ENCODE results near the gene CPA1. TPM values are rescaled to one million over a fixed set of nuclear protein-coding genes. Genes with fewer than 3 reads are reported as not detected.

The CPA1 gene
- total and polyA plus RNA-seq, 2 of the 13 experiments (the other 11 are each of a cell fraction or from before 2014, with no cell fraction given), result 0.20 to 0.58 TPM

DNA sequence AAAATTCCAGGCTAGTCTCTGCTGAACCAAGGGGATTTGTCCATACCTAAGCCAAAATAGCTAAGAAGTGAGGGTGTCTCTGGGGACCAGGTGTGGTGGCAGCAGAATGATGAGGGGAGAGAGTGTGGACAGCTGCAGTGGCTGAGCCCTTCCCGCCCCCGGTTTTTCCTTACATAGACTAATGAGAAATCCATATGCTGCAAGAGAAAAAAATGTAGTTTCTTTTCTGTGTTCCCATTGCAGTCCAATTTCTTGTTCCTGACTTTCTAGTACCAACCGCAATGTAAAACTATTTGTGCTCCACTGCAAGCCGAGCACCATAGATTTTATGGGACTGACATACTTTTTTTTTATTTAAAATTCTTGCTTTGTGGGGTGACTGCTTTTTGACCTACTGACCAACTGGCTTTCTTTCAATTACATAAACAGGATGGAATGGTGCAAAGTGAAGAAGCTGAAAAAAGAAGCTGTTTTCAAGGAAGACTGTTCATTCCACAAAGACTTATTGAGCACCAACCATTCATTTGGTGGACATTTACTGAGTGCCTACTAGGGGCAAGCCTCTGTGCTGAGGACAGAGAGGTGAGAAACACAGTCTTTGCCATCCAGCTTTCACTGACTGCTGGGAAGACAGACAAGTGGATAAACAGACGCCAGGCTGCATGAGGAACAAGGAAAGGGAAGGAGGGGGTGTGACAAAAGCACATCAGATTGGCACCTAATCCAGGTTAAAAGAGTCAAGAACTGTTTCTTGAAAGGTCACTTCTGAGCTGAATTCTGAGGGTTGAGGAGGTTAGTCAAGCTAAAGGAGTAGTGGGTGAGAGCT lies 50.8 kb downstream of the CPA1 start:
- H3K27me3 ChIP-seq (ENCODE audit: control insufficient read depth in 1 of 2, insufficient read depth in 2 of 2, low read length in 2 of 2), result no peaks in the 10 kb centered on the region
- no peak for TF ChIP-seq ZMAT3 (CRISPR knock-in tag; conservative IDR thresholded peaks at IDR 0.05)
- no peak for TF ChIP-seq ZNF546 (CRISPR knock-in tag; conservative IDR thresholded peaks at IDR 0.05)
- TF ChIP-seq, protein P1, sequence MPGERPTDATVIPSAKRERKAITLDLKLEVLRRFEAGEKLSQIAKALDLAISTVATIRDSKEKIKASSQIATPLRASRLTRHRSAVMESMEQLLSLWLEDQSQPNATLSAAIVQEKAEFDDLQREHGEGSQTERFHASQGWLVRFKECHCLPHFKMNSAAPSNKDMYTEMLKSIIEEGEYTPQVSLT (CRISPR knock-in tag; IDR thresholded peaks at IDR 0.05; ENCODE audit: borderline replicate concordance, low read depth), result no peak
- TF ChIP-seq MTF1 (CRISPR knock-in tag; IDR thresholded peaks at IDR 0.05), result no peak
- TF ChIP-seq, protein P2, sequence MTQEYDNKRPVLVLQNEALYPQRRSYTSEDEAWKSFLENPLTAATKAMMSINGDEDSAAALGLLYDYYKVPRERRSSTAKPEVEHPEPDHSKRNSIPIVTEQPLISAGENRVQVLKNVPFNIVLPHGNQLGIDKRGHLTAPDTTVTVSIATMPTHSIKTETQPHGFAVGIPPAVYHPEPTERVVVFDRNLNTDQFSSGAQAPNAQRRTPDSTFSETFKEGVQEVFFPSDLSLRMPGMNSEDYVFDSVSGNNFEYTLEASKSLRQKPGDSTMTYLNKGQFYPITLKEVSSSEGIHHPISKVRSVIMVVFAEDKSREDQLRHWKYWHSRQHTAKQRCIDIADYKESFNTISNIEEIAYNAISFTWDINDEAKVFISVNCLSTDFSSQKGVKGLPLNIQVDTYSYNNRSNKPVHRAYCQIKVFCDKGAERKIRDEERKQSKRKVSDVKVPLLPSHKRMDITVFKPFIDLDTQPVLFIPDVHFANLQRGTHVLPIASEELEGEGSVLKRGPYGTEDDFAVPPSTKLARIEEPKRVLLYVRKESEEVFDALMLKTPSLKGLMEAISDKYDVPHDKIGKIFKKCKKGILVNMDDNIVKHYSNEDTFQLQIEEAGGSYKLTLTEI (CRISPR knock-in tag; conservative IDR thresholded peaks at IDR 0.05), result no peak
- TF ChIP-seq, protein P3, sequence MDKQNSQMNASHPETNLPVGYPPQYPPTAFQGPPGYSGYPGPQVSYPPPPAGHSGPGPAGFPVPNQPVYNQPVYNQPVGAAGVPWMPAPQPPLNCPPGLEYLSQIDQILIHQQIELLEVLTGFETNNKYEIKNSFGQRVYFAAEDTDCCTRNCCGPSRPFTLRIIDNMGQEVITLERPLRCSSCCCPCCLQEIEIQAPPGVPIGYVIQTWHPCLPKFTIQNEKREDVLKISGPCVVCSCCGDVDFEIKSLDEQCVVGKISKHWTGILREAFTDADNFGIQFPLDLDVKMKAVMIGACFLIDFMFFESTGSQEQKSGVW (CRISPR knock-in tag; IDR thresholded peaks at IDR 0.05; ENCODE audit: borderline replicate concordance), result no peak
- TF ChIP-seq CBX5 (CRISPR knock-in tag; IDR thresholded peaks at IDR 0.05; ENCODE audit: borderline replicate concordance), result no peak
- TF ChIP-seq, protein P4, sequence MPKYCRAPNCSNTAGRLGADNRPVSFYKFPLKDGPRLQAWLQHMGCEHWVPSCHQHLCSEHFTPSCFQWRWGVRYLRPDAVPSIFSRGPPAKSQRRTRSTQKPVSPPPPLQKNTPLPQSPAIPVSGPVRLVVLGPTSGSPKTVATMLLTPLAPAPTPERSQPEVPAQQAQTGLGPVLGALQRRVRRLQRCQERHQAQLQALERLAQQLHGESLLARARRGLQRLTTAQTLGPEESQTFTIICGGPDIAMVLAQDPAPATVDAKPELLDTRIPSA (CRISPR knock-in tag; IDR thresholded peaks at IDR 0.05; ENCODE audit: borderline replicate concordance), result no peak
- TF ChIP-seq ZNF850 (CRISPR knock-in tag; conservative IDR thresholded peaks at IDR 0.05), result no peak
- TF ChIP-seq, protein P5, sequence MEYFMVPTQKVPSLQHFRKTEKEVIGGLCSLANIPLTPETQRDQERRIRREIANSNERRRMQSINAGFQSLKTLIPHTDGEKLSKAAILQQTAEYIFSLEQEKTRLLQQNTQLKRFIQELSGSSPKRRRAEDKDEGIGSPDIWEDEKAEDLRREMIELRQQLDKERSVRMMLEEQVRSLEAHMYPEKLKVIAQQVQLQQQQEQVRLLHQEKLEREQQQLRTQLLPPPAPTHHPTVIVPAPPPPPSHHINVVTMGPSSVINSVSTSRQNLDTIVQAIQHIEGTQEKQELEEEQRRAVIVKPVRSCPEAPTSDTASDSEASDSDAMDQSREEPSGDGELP (IDR thresholded peaks at IDR 0.05; ENCODE audit: borderline replicate concordance, low read depth), result no peak
- CTCF ChIA-PET (ENCODE audit: low intra/inter-chr PET ratio, low total read pairs), result no interaction called here
- no peaks in the 10 kb centered on the region for H3K79me2 ChIP-seq (ENCODE audit: insufficient read depth, low read length)
- POLR2A ChIA-PET, result no interaction called here
- H2AFZ ChIP-seq (ENCODE audit: low read length), result no peak overlapping the region
- H3K27ac ChIP-seq (ENCODE audit: extremely low read length, insufficient read depth, low read length), result no peak overlapping the region
- H3K4me1 ChIP-seq (ENCODE audit: insufficient read depth, low read length), result no peaks in the 10 kb centered on the region
- in situ Hi-C loops (cut with HindIII; ENCODE audit: extremely low pct_ligation_motif_present, low pct_unique_long_range_greater_than_20kb), result no loop called here
- WGBS (ENCODE audit: low lambda C conversion rate), result 89% methylated on average over 5 of the region's 5 CpGs
- H3K9ac ChIP-seq (ENCODE audit: insufficient read depth, low read depth, low read length), result no peak overlapping the region
- H3K9me3 ChIP-seq (ENCODE audit: low read length), result no peaks in the 10 kb centered on the region
- ATAC-seq (no peak), FAIRE-seq (no peak), DNase-seq (ENCODE audit: low spot score) (no peak)
- no peak overlapping the region for H3K4me2 ChIP-seq (ENCODE audit: low read depth, low read length)
- intact Hi-C loops (cut with micrococcal nuclease; ENCODE audit: unreplicated experiment), result no loop called here
- no peaks in the 10 kb centered on the region for H4K20me1 ChIP-seq (ENCODE audit: insufficient read depth, low read length)
- no peaks in the 10 kb centered on the region for H3K36me3 ChIP-seq (replicated peaks in 1 of 2; ENCODE audit: control insufficient read depth in 1 of 2, insufficient read depth in 2 of 2, low read length in 2 of 2)
- BruUV-seq (replicated peaks), result no TSS peak
- H3K4me3 ChIP-seq (replicated peaks in 1 of 3; ENCODE audit: insufficient read depth in 1 of 3, low read depth in 2 of 3, low read length in 3 of 3), result no peak overlapping the region
